ENCODE data around the gene IARS2.

GRCh38 chr1:220182656-220183055 is 88.7 kb downstream of the IARS2 start:
- TF ChIP-seq EP300 (IDR thresholded peaks at IDR 0.05; ENCODE audit: borderline replicate concordance) (no peak), REST (IDR thresholded peaks at IDR 0.05; ENCODE audit: low read depth) (no peak), MAX (IDR thresholded peaks at IDR 0.05) (no peak), EGR1 (IDR thresholded peaks at IDR 0.05) (no peak), FOXM1 (IDR thresholded peaks at IDR 0.05; ENCODE audit: borderline replicate concordance, low read depth) (no peak), TAF1 (IDR thresholded peaks at IDR 0.05; ENCODE audit: low read depth) (no peak), CREB1 (IDR thresholded peaks at IDR 0.05; ENCODE audit: low read depth) (no peak), RAD21 (IDR thresholded peaks at IDR 0.05; ENCODE audit: low read depth) (no peak), CEBPB (IDR thresholded peaks at IDR 0.05) (no peak), YY1 (IDR thresholded peaks at IDR 0.05; ENCODE audit: low read depth) (no peak), TEAD4 (IDR thresholded peaks at IDR 0.05) (no peak), USF1 (IDR thresholded peaks at IDR 0.05) (no peak)
